Panc1 (cell line): ENCODE results near the gene SEMA3D. TPM values are rescaled to one million over a fixed set of nuclear protein-coding genes. Genes with fewer than 3 reads are reported as not detected.

Source experiments
- ATAC-seq: fragments of 200-7000 bp; cut with Tn5 transposase; 2 replicates; pipeline ENCODE4 v1.9.1; 2020; ENCODE audit warnings: mild to moderate bottlenecking, moderate library complexity
- Bru-seq: library from RNA; stranded (reverse); fragments of 400-500 nt; gene quantifications from one replicate; lab custom pipeline; 2021; lab: Mats Ljungman, UMichigan
- BruChase-seq, 2 experiments: library from RNA; stranded (reverse); fragments of 400-500 nt; gene quantifications; one replicate each; lab custom pipeline; 2021; lab: Mats Ljungman, UMichigan
- BruUV-seq: library from RNA; stranded (reverse); fragments of 400-500 nt; replicated peaks from 2 replicates; lab custom pipeline; 2021; lab: Mats Ljungman, UMichigan
- CTCF ChIA-PET: fragments of 300-600 bp; sonication (Branson Sonifier 250); formaldehyde crosslinking; loops from one replicate; lab custom pipeline; 2022; ENCODE audit warnings: antibody characterized with exemption; lab: Charles Lee
- POLR2A ChIA-PET: fragments of 300-600 bp; sonication (Branson Sonifier 250); formaldehyde crosslinking; loops from one replicate; lab custom pipeline; 2022; ENCODE audit warnings: antibody characterized with exemption; lab: Charles Lee
- DNase-seq: peaks from one replicate; pipeline ENCODE4 v3.0.0-alpha.2; 2010; ENCODE audit warnings: low read depth, low spot score
- H3K27ac ChIP-seq: 2 replicates; pipeline ENCODE4 v1.5.1; 2011; ENCODE audit warnings: mild to moderate bottlenecking, low read length, inconsistent platforms
- H3K27me3 ChIP-seq: fragments of 200-500 bp; sonication (Bioruptor generic); 2 replicates; pipeline ENCODE4 v1.6.0; 2014; ENCODE audit warnings: low read length, inconsistent platforms; ENCODE audit not compliant: control insufficient read depth, insufficient read depth
- H3K36me3 ChIP-seq: fragments of 200-500 bp; sonication (Bioruptor generic); 2 replicates; pipeline ENCODE4 v1.5.1; 2014; ENCODE audit warnings: inconsistent platforms, mild to moderate bottlenecking, low read length, moderate library complexity; ENCODE audit not compliant: control insufficient read depth, insufficient read depth
- H3K4me1 ChIP-seq: 2 replicates; pipeline ENCODE4 v1.5.1; 2011; ENCODE audit warnings: inconsistent platforms, mild to moderate bottlenecking, low read length, moderate library complexity; ENCODE audit not compliant: control insufficient read depth, insufficient read depth
- H3K4me3 ChIP-seq, 2 experiments: 2 replicates each; pipeline ENCODE4 v1.5.1; 2011 to 2012; ENCODE audit warnings: low read depth in 2 of 2, low read length in 2 of 2, mild to moderate bottlenecking in 2 of 2, inconsistent platforms in 1 of 2, moderate library complexity in 1 of 2
- H3K9me3 ChIP-seq: fragments of 200-500 bp; sonication (Bioruptor generic); 2 replicates; pipeline ENCODE4 v1.5.1; 2014; ENCODE audit warnings: low read depth, mild to moderate bottlenecking, inconsistent platforms, low read length, moderate library complexity; ENCODE audit not compliant: control insufficient read depth, insufficient read depth
- CTCF ChIP-seq: fragments of 450-650 bp; IDR thresholded peaks from 2 replicates; pipeline ENCODE4 v1.5.1; 2017; ENCODE audit warnings: mild to moderate bottlenecking
- POLR2AphosphoS5 ChIP-seq: IDR thresholded peaks from 2 replicates; pipeline ENCODE4 v1.6.1; 2012; ENCODE audit warnings: mild to moderate bottlenecking, low read depth, low read length, moderate library complexity
- REST ChIP-seq, 2 experiments: IDR thresholded peaks; 2 replicates each; pipeline ENCODE4 v1.6.1; 2011 to 2012; ENCODE audit warnings: low read depth in 2 of 2, control low read depth in 1 of 2, low read length in 1 of 2, mild to moderate bottlenecking in 1 of 2, moderate library complexity in 1 of 2; ENCODE audit not compliant: insufficient read depth in 1 of 2
- SIN3A ChIP-seq: IDR thresholded peaks from 2 replicates; pipeline ENCODE4 v1.6.1; 2012; ENCODE audit warnings: low read depth, mild to moderate bottlenecking, low read length, moderate library complexity, borderline replicate concordance; ENCODE audit not compliant: insufficient read depth
- TCF7L2 ChIP-seq: IDR thresholded peaks from 2 replicates; pipeline ENCODE4 v1.6.1; 2011; ENCODE audit warnings: mild to moderate bottlenecking, low read depth, low read length, inconsistent platforms
- in situ Hi-C: cut with HindIII; loops from 2 replicates; pipeline ENCODE4 v1.10.0; 2016; ENCODE audit warnings: low sequenced_read_pairs, low pct_unique_long_range_greater_than_20kb
- intact Hi-C: fragments of 100-400 bp; cut with micrococcal nuclease; formaldehyde crosslinking; loops from one replicate; pipeline ENCODE4 v1.10.0; 2022; ENCODE audit not compliant: unreplicated experiment
- long read RNA-seq: library from polyadenylated mRNA; unstranded; transcript quantifications from one replicate; pipeline ENCODE4 v2.0.0, GENCODE V29; 2021; ENCODE audit not compliant: unreplicated experiment
- polyA plus RNA-seq: library from polyadenylated mRNA; unstranded; fragments of >200 nt; gene quantifications from one replicate; pipeline ENCODE4 v1.2.1, GENCODE V29; 2012; ENCODE audit warnings: missing spikeins; ENCODE audit not compliant: insufficient read length
- total RNA-seq: library from RNA; stranded (reverse); gene quantifications from one replicate; pipeline ENCODE4 v1.2.1, GENCODE V29; 2021; ENCODE audit not compliant: unreplicated experiment

The SEMA3D gene
- total RNA-seq = 11.5 TPM
- polyA plus RNA-seq = 6.6 TPM
- percentile 57 among the genes with signal in this experiment for Bru-seq, nascent RNA
- BruChase-seq, experiment 1, labeled RNA remaining after a 2-hour chase = percentile 44 among the genes with signal in this experiment
- percentile 53 among the genes with signal in this experiment for BruChase-seq, experiment 2, labeled RNA remaining after a 6-hour chase
- long read RNA-seq, partial matches to known transcripts = 2 of 9 reads
- long read RNA-seq, other reads (novel, unspliced or antisense) = 6 of 9 reads

- DNase-seq (no peak), ATAC-seq (peak; percentile 97)
- BruUV-seq = no TSS peak
- Histone ChIP-seq H3K27me3 (peaks cover 6% of the 10 kb centered on the region), H3K9me3 (no peaks in the 10 kb centered on the region), H3K4me3 (peak within 1 kb of the TSS; percentile 65 to 67), H3K27ac (peak within 1 kb of the TSS; percentile 72), H3K36me3 (no peaks in the 10 kb centered on the region; the same call in 1 of the 2 replicates), H3K4me1 (peaks cover 9% of the 10 kb centered on the region)
- TF ChIP-seq REST (IDR thresholded peaks at IDR 0.05; ENCODE audit: insufficient read depth in 1 of 2, low read depth in 2 of 2, low read length in 1 of 2) (0 out of 4 replicates have a peak, but pooled peaks of 1 of the 2 experiments have one; percentile 54), SIN3A (no peak), CTCF (peak; percentile 89)
- in situ Hi-C loops (no loop called here), intact Hi-C loops (loop anchor here (5.0 to 10.0 kb wide), 3 partner anchors 144 to 568 kb away; no protein-coding TSS in a partner anchor)
- ChIA-PET POLR2A (no interaction called here), CTCF (interaction anchor here (0.7 kb wide), 1 partner anchor 152 kb away, joined by 3 read pairs; no protein-coding TSS in a partner anchor)
Observed at GRCh38 chr7:85186521-85187241, at the start of gene SEMA3D. Gene SEMA3D, minus strand, starts transcription at chr7:85187056. Its CDS starts 65,165 bp downstream, at chr7:85121891.

- ATAC-seq = no peak
- Histone ChIP-seq H3K36me3 (no peaks in the 10 kb centered on the region), H3K27me3 (no peaks in the 10 kb centered on the region), H3K4me3 (no peak overlapping the region), H3K9me3 (no peaks in the 10 kb centered on the region), H3K27ac (no peak overlapping the region), H3K4me1 (no peaks in the 10 kb centered on the region)
- intact Hi-C loops (no loop called here), in situ Hi-C loops (no loop called here)
- no peak for DNase-seq
- ChIA-PET POLR2A (no interaction called here), CTCF (no interaction called here)
- no TSS peak for BruUV-seq
- TF ChIP-seq CTCF (no peak), SIN3A (no peak), POLR2AphosphoS5 (no peak), TCF7L2 (no peak), REST (IDR thresholded peaks at IDR 0.05; ENCODE audit: insufficient read depth in 1 of 2, low read depth in 2 of 2, low read length in 1 of 2) (no peak)
Observed at GRCh38 chr7:85234730-85235129, 47.9 kb upstream of the SEMA3D start.
